ENCODE results near the gene IL1R2. TPM values are rescaled to one million over a fixed set of nuclear protein-coding genes. Genes with fewer than 3 reads are reported as not detected.

Gene IL1R2
- total RNA-seq, 1 donor: not detected

GRCh38 chr2:102006886-102007278 is 15.1 kb downstream of the IL1R2 start:
- no peak overlapping the region for H3K4me3 ChIP-seq (ENCODE audit: low read depth, low read length)
- no peak for TF ChIP-seq CTCF (IDR thresholded peaks at IDR 0.05; ENCODE audit: insufficient read depth, low read depth, low read length)
- no peak for DNase-seq (ENCODE audit: low read depth)

GRCh38 chr2:102008490-102008889 is 16.7 kb downstream of the IL1R2 start:
- DNase-seq (ENCODE audit: low read depth): no peak

GRCh38 chr2:102009557-102009956 is 17.8 kb downstream of the IL1R2 start:
- no peak overlapping the region for H3K4me3 ChIP-seq (ENCODE audit: low read depth, low read length)
- DNase-seq (ENCODE audit: low read depth): no peak
- no peak for TF ChIP-seq CTCF (IDR thresholded peaks at IDR 0.05; ENCODE audit: insufficient read depth, low read depth, low read length)

More at GRCh38 chr2:102008490-102008889, 16.7 kb downstream of the IL1R2 start:
- no peak overlapping the region for H3K4me3 ChIP-seq (ENCODE audit: low read depth, low read length)
- TF ChIP-seq CTCF (IDR thresholded peaks at IDR 0.05; ENCODE audit: insufficient read depth, low read depth, low read length): no peak

- TF ChIP-seq CTCF (IDR thresholded peaks at IDR 0.05; ENCODE audit: insufficient read depth, low read depth, low read length): no peak
- no peak for DNase-seq (ENCODE audit: low read depth)
- H3K4me3 ChIP-seq (ENCODE audit: low read depth, low read length): no peak overlapping the region
Measured at GRCh38 chr2:102010902-102011301, 19.1 kb downstream of the IL1R2 start.

- no peak for DNase-seq (ENCODE audit: low read depth)
- TF ChIP-seq CTCF (IDR thresholded peaks at IDR 0.05; ENCODE audit: insufficient read depth, low read depth, low read length): no peak
- no peak overlapping the region for H3K4me3 ChIP-seq (ENCODE audit: low read depth, low read length)
Measured at GRCh38 chr2:102012061-102012614, 20.4 kb downstream of the IL1R2 start.

- TF ChIP-seq CTCF (IDR thresholded peaks at IDR 0.05; ENCODE audit: insufficient read depth, low read depth, low read length): no peak
- DNase-seq (ENCODE audit: low read depth): no peak
- no peak overlapping the region for H3K4me3 ChIP-seq (ENCODE audit: low read depth, low read length)
Measured at GRCh38 chr2:102013206-102014040, 21.7 kb downstream of the IL1R2 start.
